Measurements from ENCODE around the gene LYSMD2. TPM values are rescaled to one million over a fixed set of nuclear protein-coding genes. Genes with fewer than 3 reads are reported as not detected.

Gene LYSMD2
- total and polyA plus RNA-seq, 2 experiments from 2014 or later, result 5.4 to 5.9 TPM

DNA sequence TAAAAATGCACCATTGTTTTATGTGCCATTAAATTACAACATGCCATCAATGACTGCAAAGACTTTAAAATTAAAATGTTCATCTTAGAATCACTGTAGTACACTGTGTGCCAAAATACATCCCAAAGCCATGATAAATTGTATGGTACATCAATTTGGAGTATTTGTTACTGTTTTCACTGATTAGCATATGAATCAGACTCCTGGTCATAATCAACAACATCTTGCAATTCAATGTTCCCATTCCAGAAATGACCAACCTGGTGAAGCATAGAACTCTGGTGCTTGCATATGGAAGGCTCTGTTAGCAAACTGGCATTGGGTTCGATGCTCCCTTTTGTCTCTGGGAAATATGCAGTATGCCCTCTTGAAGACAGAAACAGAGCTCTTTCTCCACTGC lies 22.5 kb downstream of the LYSMD2 start (continued):
- TF ChIP-seq, protein P1, sequence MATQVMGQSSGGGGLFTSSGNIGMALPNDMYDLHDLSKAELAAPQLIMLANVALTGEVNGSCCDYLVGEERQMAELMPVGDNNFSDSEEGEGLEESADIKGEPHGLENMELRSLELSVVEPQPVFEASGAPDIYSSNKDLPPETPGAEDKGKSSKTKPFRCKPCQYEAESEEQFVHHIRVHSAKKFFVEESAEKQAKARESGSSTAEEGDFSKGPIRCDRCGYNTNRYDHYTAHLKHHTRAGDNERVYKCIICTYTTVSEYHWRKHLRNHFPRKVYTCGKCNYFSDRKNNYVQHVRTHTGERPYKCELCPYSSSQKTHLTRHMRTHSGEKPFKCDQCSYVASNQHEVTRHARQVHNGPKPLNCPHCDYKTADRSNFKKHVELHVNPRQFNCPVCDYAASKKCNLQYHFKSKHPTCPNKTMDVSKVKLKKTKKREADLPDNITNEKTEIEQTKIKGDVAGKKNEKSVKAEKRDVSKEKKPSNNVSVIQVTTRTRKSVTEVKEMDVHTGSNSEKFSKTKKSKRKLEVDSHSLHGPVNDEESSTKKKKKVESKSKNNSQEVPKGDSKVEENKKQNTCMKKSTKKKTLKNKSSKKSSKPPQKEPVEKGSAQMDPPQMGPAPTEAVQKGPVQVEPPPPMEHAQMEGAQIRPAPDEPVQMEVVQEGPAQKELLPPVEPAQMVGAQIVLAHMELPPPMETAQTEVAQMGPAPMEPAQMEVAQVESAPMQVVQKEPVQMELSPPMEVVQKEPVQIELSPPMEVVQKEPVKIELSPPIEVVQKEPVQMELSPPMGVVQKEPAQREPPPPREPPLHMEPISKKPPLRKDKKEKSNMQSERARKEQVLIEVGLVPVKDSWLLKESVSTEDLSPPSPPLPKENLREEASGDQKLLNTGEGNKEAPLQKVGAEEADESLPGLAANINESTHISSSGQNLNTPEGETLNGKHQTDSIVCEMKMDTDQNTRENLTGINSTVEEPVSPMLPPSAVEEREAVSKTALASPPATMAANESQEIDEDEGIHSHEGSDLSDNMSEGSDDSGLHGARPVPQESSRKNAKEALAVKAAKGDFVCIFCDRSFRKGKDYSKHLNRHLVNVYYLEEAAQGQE (IDR thresholded peaks at IDR 0.05; ENCODE audit: unreplicated experiment), result no peak
- TF ChIP-seq NANOG (IDR thresholded peaks at IDR 0.05; ENCODE audit: borderline replicate concordance) (no peak), ZNF331 (CRISPR knock-in tag; IDR thresholded peaks at IDR 0.05; ENCODE audit: low read depth) (no peak), JUNB (IDR thresholded peaks at IDR 0.05; ENCODE audit: unreplicated experiment) (no peak), ZNF114 (CRISPR knock-in tag; IDR thresholded peaks at IDR 0.05) (no peak), CREB1 (CRISPR knock-in tag; IDR thresholded peaks at IDR 0.05; ENCODE audit: low read depth) (no peak)
- TF ChIP-seq, protein P2, sequence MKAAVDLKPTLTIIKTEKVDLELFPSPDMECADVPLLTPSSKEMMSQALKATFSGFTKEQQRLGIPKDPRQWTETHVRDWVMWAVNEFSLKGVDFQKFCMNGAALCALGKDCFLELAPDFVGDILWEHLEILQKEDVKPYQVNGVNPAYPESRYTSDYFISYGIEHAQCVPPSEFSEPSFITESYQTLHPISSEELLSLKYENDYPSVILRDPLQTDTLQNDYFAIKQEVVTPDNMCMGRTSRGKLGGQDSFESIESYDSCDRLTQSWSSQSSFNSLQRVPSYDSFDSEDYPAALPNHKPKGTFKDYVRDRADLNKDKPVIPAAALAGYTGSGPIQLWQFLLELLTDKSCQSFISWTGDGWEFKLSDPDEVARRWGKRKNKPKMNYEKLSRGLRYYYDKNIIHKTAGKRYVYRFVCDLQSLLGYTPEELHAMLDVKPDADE (IDR thresholded peaks at IDR 0.05), result no peak

DNA sequence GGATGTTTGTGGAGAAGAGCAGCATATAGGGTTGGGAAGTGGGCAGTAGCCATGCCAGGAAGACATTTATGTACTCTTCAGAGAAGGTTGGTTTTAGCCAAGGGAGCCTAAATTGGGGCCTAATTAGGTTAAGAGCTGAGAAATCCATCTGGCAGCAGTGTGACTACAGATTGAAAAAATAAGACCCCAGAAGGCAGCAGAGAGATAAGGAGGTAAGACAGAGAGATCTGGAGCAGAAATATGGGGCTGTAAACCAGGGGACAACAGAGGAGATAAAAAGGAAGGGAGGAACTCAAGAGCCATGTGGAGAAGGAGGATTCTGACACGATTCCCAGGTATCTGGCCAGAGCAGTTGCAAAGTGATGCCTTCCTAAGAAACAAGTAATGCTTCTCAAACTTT lies 23.3 kb downstream of the LYSMD2 start:
- no peak overlapping the region for H3K4me3 Mint-ChIP-seq
- Histone ChIP-seq H3K4me1 (ENCODE audit: insufficient read depth) (no peaks in the 10 kb centered on the region), H3K27ac (ENCODE audit: low read depth) (no peak overlapping the region), H3K4me3 (no peak overlapping the region), H3K36me3 (ENCODE audit: insufficient read depth) (no peaks in the 10 kb centered on the region), H3K4me2 (no peak overlapping the region), H3K79me2 (replicated peaks; ENCODE audit: insufficient read depth) (no peaks in the 10 kb centered on the region), H3F3A (replicated peaks; ENCODE audit: low read depth) (no peaks in the 10 kb centered on the region), H3K9me2 (ENCODE audit: insufficient read depth) (no peaks in the 10 kb centered on the region), H4K20me1 (replicated peaks; ENCODE audit: insufficient read depth) (no peaks in the 10 kb centered on the region), H3K27me3 (ENCODE audit: insufficient read depth) (no peaks in the 10 kb centered on the region), H2AFZ (no peak overlapping the region)
- H3K36me3 Mint-ChIP-seq (ENCODE audit: low read depth), result peaks cover 30% of the 10 kb centered on the region
- peaks cover 2% of the 10 kb centered on the region for H3K27me3 Mint-ChIP-seq (ENCODE audit: insufficient read depth, low read depth, poor library complexity)
- ATAC-seq (no peak), DNase-seq (ENCODE audit: low spot score) (no peak)
- H3K9me3 Mint-ChIP-seq, result no peaks in the 10 kb centered on the region
- no peak overlapping the region for H3K27ac Mint-ChIP-seq
- H3K4me1 Mint-ChIP-seq, result peaks cover 7% of the 10 kb centered on the region; the same call in 2 of the 3 replicates
- TF ChIP-seq, protein P3, sequence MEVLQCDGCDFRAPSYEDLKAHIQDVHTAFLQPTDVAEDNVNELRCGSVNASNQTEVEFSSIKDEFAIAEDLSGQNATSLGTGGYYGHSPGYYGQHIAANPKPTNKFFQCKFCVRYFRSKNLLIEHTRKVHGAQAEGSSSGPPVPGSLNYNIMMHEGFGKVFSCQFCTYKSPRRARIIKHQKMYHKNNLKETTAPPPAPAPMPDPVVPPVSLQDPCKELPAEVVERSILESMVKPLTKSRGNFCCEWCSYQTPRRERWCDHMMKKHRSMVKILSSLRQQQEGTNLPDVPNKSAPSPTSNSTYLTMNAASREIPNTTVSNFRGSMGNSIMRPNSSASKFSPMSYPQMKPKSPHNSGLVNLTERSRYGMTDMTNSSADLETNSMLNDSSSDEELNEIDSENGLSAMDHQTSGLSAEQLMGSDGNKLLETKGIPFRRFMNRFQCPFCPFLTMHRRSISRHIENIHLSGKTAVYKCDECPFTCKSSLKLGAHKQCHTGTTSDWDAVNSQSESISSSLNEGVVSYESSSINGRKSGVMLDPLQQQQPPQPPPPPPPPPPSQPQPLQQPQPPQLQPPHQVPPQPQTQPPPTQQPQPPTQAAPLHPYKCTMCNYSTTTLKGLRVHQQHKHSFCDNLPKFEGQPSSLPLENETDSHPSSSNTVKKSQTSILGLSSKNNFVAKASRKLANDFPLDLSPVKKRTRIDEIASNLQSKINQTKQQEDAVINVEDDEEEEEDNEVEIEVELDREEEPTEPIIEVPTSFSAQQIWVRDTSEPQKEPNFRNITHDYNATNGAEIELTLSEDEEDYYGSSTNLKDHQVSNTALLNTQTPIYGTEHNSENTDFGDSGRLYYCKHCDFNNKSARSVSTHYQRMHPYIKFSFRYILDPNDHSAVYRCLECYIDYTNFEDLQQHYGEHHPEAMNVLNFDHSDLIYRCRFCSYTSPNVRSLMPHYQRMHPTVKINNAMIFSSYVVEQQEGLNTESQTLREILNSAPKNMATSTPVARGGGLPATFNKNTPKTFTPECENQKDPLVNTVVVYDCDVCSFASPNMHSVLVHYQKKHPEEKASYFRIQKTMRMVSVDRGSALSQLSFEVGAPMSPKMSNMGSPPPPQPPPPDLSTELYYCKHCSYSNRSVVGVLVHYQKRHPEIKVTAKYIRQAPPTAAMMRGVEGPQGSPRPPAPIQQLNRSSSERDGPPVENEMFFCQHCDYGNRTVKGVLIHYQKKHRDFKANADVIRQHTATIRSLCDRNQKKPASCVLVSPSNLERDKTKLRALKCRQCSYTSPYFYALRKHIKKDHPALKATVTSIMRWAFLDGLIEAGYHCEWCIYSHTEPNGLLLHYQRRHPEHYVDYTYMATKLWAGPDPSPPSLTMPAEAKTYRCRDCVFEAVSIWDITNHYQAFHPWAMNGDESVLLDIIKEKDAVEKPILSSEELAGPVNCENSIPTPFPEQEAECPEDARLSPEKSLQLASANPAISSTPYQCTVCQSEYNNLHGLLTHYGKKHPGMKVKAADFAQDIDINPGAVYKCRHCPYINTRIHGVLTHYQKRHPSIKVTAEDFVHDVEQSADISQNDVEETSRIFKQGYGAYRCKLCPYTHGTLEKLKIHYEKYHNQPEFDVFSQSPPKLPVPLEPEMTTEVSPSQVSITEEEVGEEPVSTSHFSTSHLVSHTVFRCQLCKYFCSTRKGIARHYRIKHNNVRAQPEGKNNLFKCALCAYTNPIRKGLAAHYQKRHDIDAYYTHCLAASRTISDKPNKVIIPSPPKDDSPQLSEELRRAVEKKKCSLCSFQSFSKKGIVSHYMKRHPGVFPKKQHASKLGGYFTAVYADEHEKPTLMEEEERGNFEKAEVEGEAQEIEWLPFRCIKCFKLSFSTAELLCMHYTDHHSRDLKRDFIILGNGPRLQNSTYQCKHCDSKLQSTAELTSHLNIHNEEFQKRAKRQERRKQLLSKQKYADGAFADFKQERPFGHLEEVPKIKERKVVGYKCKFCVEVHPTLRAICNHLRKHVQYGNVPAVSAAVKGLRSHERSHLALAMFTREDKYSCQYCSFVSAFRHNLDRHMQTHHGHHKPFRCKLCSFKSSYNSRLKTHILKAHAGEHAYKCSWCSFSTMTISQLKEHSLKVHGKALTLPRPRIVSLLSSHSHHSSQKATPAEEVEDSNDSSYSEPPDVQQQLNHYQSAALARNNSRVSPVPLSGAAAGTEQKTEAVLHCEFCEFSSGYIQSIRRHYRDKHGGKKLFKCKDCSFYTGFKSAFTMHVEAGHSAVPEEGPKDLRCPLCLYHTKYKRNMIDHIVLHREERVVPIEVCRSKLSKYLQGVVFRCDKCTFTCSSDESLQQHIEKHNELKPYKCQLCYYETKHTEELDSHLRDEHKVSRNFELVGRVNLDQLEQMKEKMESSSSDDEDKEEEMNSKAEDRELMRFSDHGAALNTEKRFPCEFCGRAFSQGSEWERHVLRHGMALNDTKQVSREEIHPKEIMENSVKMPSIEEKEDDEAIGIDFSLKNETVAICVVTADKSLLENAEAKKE (CRISPR knock-in tag; IDR thresholded peaks at IDR 0.05), result no peak
- TF ChIP-seq STAT1 (IDR thresholded peaks at IDR 0.05; ENCODE audit: unreplicated experiment), result no peak
- TF ChIP-seq, protein P2 (IDR thresholded peaks at IDR 0.05), result no peak
- no peak for TF ChIP-seq JUNB (IDR thresholded peaks at IDR 0.05; ENCODE audit: unreplicated experiment)
